Fibroblast of lung (primary cell): ENCODE measurements around the gene ZNF821. TPM values are rescaled to one million over a fixed set of nuclear protein-coding genes. Genes with fewer than 3 reads are reported as not detected.
A peak's percentile ranks its signal among the peaks of the same experiment; 100 is the strongest.

Experiments
- DNase-seq, 2 donors: peaks; one replicate each; pipeline versions ENCODE4 v3.0.0 to v3.0.0-alpha.2; 2010; ENCODE audit warnings: low read depth in 2 of 2
- H2AFZ ChIP-seq: 2 replicates; pipeline ENCODE4 v1.5.1; 2012; ENCODE audit warnings: low read length, control low read depth, inconsistent platforms
- H3K27ac ChIP-seq: 2 replicates; pipeline ENCODE4 v1.5.1; 2011; ENCODE audit warnings: low read length, control low read depth; ENCODE audit not compliant: insufficient read depth
- H3K27me3 ChIP-seq: 2 replicates; pipeline ENCODE4 v1.5.1; 2011; ENCODE audit warnings: mild to moderate bottlenecking, low read length; ENCODE audit not compliant: control insufficient read depth, insufficient read depth
- H3K36me3 ChIP-seq: 2 replicates; pipeline ENCODE4 v1.5.1; 2011; ENCODE audit warnings: low read length; ENCODE audit not compliant: control insufficient read depth, insufficient read depth
- H3K4me1 ChIP-seq: 2 replicates; pipeline ENCODE4 v1.5.1; 2011; ENCODE audit warnings: low read length; ENCODE audit not compliant: control insufficient read depth, insufficient read depth; ENCODE audit errors: extremely low read depth
- H3K4me2 ChIP-seq: 2 replicates; pipeline ENCODE4 v1.5.1; 2011; ENCODE audit warnings: low read length, control low read depth; ENCODE audit not compliant: insufficient read depth; ENCODE audit errors: extremely low read depth
- H3K4me3 ChIP-seq, 4 experiments: fragments of 200-600 bp in 1 of 4; sonication (generic) in 1 of 4; replicated peaks in 1 of 4; 2 replicates each; pipeline ENCODE4 v1.5.1; 2011 to 2016; ENCODE audit warnings: low read length in 4 of 4, low read depth in 3 of 4, mild to moderate bottlenecking in 3 of 4, control low read depth in 2 of 4, inconsistent platforms in 1 of 4, mixed read lengths in 1 of 4; ENCODE audit not compliant: insufficient read depth in 1 of 4; ENCODE audit errors: control extremely low read depth in 1 of 4
- H3K79me2 ChIP-seq: 2 replicates; pipeline ENCODE4 v1.5.1; 2012; ENCODE audit warnings: mild to moderate bottlenecking, low read length, inconsistent platforms; ENCODE audit not compliant: control insufficient read depth, insufficient read depth
- H3K9ac ChIP-seq: 2 replicates; pipeline ENCODE4 v1.5.1; 2011; ENCODE audit warnings: mild to moderate bottlenecking, low read length, control low read depth; ENCODE audit not compliant: insufficient read depth
- H3K9me3 ChIP-seq: 2 replicates; pipeline ENCODE4 v1.5.1; 2012; ENCODE audit warnings: low read depth, low read length; ENCODE audit not compliant: control insufficient read depth, insufficient read depth
- H4K20me1 ChIP-seq: 2 replicates; pipeline ENCODE4 v1.5.1; 2011; ENCODE audit warnings: low read length; ENCODE audit not compliant: control insufficient read depth, insufficient read depth; ENCODE audit errors: extremely low read depth
- CTCF ChIP-seq, 2 donors: IDR thresholded peaks in 1 of 2; conservative IDR thresholded peaks in 1 of 2; 1 replicate in 1 of 2; 2 replicates in 1 of 2; pipeline ENCODE4 v1.5.1; 2011 to 2012; ENCODE audit warnings: low read length in 2 of 2, control low read depth in 1 of 2, inconsistent platforms in 1 of 2, low read depth in 1 of 2, mild to moderate bottlenecking in 1 of 2
- EZH2 ChIP-seq: IDR thresholded peaks from 2 replicates; pipeline ENCODE4 v1.5.1; 2012; ENCODE audit warnings: low read length, control low read depth, mild to moderate bottlenecking; ENCODE audit errors: missing control alignments
- polyA plus RNA-seq, 2 donors: library from polyadenylated mRNA; depleted of rRNA in 1 of 2; stranded (reverse) in 1 of 2; unstranded in 1 of 2; fragments of >200 nt; gene quantifications; 2 replicates each; pipeline ENCODE4 v1.2.1, GENCODE V29; 2011 to 2012; ENCODE audit warnings: missing spikeins in 1 of 2
- total RNA-seq: library from RNA; depleted of rRNA; stranded (reverse); fragments of >200 nt; gene quantifications from 2 replicates; pipeline ENCODE4 v1.2.1, GENCODE V29; 2014

Gene ZNF821
- total and polyA plus RNA-seq, 2 donors (not counting 1 experiment from before 2014, with no cell fraction given), result 5.8 to 5.9 TPM

GRCh38 chr16:71847096-71847495, 36.9 kb downstream of the ZNF821 start:
- Histone ChIP-seq H3K36me3 (peaks cover 17% of the 10 kb centered on the region), H2AFZ (no peak overlapping the region), H3K27ac (no peak overlapping the region), H3K9ac (no peak overlapping the region), H3K27me3 (no peaks in the 10 kb centered on the region), H3K79me2 (peaks cover 23% of the 10 kb centered on the region), H3K4me3 (peak overlapping the region; percentile 97 to 98 (median 97)), H3K9me3 (no peaks in the 10 kb centered on the region), H4K20me1 (no peaks in the 10 kb centered on the region), H3K4me2 (peak overlapping the region; percentile 99), H3K4me1 (peaks cover 6% of the 10 kb centered on the region)
- TF ChIP-seq EZH2 (no peak), CTCF (conservative IDR thresholded peaks at IDR 0.05 in 1 of 2, IDR thresholded peaks at IDR 0.05 in 1 of 2; ENCODE audit: low read depth in 1 of 2, low read length in 2 of 2) (no peak)
- no peak for DNase-seq

- Histone ChIP-seq H3K27ac (peak overlapping the region; percentile 86), H3K4me3 (peak overlapping the region; percentile 97 to 98 (median 97)), H4K20me1 (no peaks in the 10 kb centered on the region), H3K4me1 (peaks cover 6% of the 10 kb centered on the region), H3K27me3 (no peaks in the 10 kb centered on the region), H2AFZ (peak overlapping the region; percentile 48), H3K9ac (peak overlapping the region; percentile 95), H3K36me3 (peaks cover 14% of the 10 kb centered on the region), H3K79me2 (peaks cover 23% of the 10 kb centered on the region), H3K9me3 (no peaks in the 10 kb centered on the region), H3K4me2 (peak overlapping the region; percentile 99)
- TF ChIP-seq CTCF (conservative IDR thresholded peaks at IDR 0.05 in 1 of 2, IDR thresholded peaks at IDR 0.05 in 1 of 2; ENCODE audit: low read depth in 1 of 2, low read length in 2 of 2) (no peak), EZH2 (no peak)
- DNase-seq, result peak; percentile 11 to 20
Observed at GRCh38 chr16:71846431-71846830, 37.6 kb downstream of the ZNF821 start.

GRCh38 chr16:71845639-71846430, 38.1 kb downstream of the ZNF821 start, which contains the start of gene ATXN1L:
ATXN1L (plus strand) TSS chr16:71845976; CDS start chr16:71849741, 3,765 bp downstream.
- peak within 1 kb of the TSS; percentile 95 for H3K9ac ChIP-seq
- peak within 1 kb of the TSS; percentile 97 to 98 (median 97) for H3K4me3 ChIP-seq
- peak; percentile 88 to 93 for DNase-seq
- H4K20me1 ChIP-seq, result no peaks in the 10 kb centered on the region
- H3K27me3 ChIP-seq, result no peaks in the 10 kb centered on the region
- H3K9me3 ChIP-seq, result no peaks in the 10 kb centered on the region
- H3K79me2 ChIP-seq, result peaks cover 23% of the 10 kb centered on the region
- peaks cover 6% of the 10 kb centered on the region for H3K4me1 ChIP-seq
- peaks cover 9% of the 10 kb centered on the region for H3K36me3 ChIP-seq
- H3K4me2 ChIP-seq, result peak within 1 kb of the TSS; percentile 99
- peak within 1 kb of the TSS; percentile 86 for H3K27ac ChIP-seq
- H2AFZ ChIP-seq, result peak within 1 kb of the TSS; percentile 60
- no peak for TF ChIP-seq EZH2
- TF ChIP-seq CTCF (conservative IDR thresholded peaks at IDR 0.05 in 1 of 2, IDR thresholded peaks at IDR 0.05 in 1 of 2; ENCODE audit: low read depth in 1 of 2, low read length in 2 of 2), result no peak
